Smooth muscle cell (in vitro differentiated cells): ENCODE results near the gene ZBTB39. TPM values are rescaled to one million over a fixed set of nuclear protein-coding genes. Genes with fewer than 3 reads are reported as not detected.

Experiments
- DNase-seq: peaks from one replicate; lab custom pipeline; 2025; ENCODE audit not compliant: unreplicated experiment; lab: John Stamatoyannopoulos, UW
- H2AFZ ChIP-seq: fragments of 200-600 bp; sonication (generic); 2 replicates; pipeline ENCODE4 v1.6.0; 2016; ENCODE audit warnings: antibody characterized with exemption, low read depth, mild to moderate bottlenecking
- H3F3A ChIP-seq: fragments of 200-600 bp; sonication (generic); 2 replicates; pipeline ENCODE4 v1.6.0; 2017; ENCODE audit warnings: antibody characterized with exemption, low read depth
- H3K27ac ChIP-seq: fragments of 200-600 bp; sonication (generic); 2 replicates; pipeline ENCODE4 v1.5.1; 2016; ENCODE audit warnings: low read depth, mild to moderate bottlenecking
- H3K27me3 ChIP-seq: fragments of 200-600 bp; sonication (generic); 2 replicates; pipeline ENCODE4 v1.6.1; 2016; ENCODE audit warnings: low read depth, mild to moderate bottlenecking
- H3K36me3 ChIP-seq: fragments of 200-600 bp; sonication (generic); 2 replicates; pipeline ENCODE4 v1.5.1; 2016; ENCODE audit warnings: low read depth
- H3K4me1 ChIP-seq: fragments of 200-600 bp; sonication (generic); 2 replicates; pipeline ENCODE4 v1.5.1; 2016; ENCODE audit warnings: low read depth
- H3K4me2 ChIP-seq: fragments of 200-600 bp; sonication (generic); 2 replicates; pipeline ENCODE4 v1.6.0; 2016; ENCODE audit warnings: mild to moderate bottlenecking
- H3K4me3 ChIP-seq: fragments of 200-600 bp; sonication (generic); 2 replicates; pipeline ENCODE4 v1.5.1; 2016; ENCODE audit warnings: mild to moderate bottlenecking
- H3K79me2 ChIP-seq: fragments of 200-600 bp; sonication (generic); 2 replicates; pipeline ENCODE4 v1.6.0; 2016; ENCODE audit warnings: low read depth, mild to moderate bottlenecking
- H3K9ac ChIP-seq: fragments of 200-600 bp; sonication (generic); 2 replicates; pipeline ENCODE4 v1.6.0; 2016; ENCODE audit warnings: low read depth
- H3K9me3 ChIP-seq: fragments of 200-600 bp; sonication (generic); replicated peaks from 2 replicates; pipeline ENCODE4 v1.5.1; 2016; ENCODE audit warnings: low read depth
- H4K20me1 ChIP-seq: fragments of 200-600 bp; sonication (generic); 2 replicates; pipeline ENCODE4 v1.6.0; 2016; ENCODE audit warnings: low read depth
- WGBS: methylation state at CpG from one replicate; pipeline ENCODE4 v1.1.7; 2016; ENCODE audit warnings: low lambda C conversion rate; 5-methylcytosine and 5-hydroxymethylcytosine counted together
- polyA plus RNA-seq: library from polyadenylated mRNA; unstranded; fragments of >200 nt; fragmentation: Nextera tagmentation; extraction: Ambion mirVana; gene quantifications from 2 replicates; pipeline ENCODE4 v1.2.1, GENCODE V29; 2016
- total RNA-seq: library from RNA; depleted of rRNA; stranded (reverse); fragments of >200 nt; gene quantifications from 2 replicates; pipeline ENCODE4 v1.2.3, GENCODE V29; 2014
- TF ChIP-seq, protein P1 (sequence below): fragments of 200-600 bp; sonication (generic); IDR thresholded peaks from 2 replicates; pipeline ENCODE4 v1.5.1; 2017; ENCODE audit warnings: borderline replicate concordance, mild to moderate bottlenecking, antibody characterized with exemption; ENCODE audit not compliant: insufficient read depth, poor library complexity, severe bottlenecking

Gene ZBTB39
- total and polyA plus RNA-seq, 2 experiments from 2014 or later, result 3.6 to 8.5 TPM

DNA sequence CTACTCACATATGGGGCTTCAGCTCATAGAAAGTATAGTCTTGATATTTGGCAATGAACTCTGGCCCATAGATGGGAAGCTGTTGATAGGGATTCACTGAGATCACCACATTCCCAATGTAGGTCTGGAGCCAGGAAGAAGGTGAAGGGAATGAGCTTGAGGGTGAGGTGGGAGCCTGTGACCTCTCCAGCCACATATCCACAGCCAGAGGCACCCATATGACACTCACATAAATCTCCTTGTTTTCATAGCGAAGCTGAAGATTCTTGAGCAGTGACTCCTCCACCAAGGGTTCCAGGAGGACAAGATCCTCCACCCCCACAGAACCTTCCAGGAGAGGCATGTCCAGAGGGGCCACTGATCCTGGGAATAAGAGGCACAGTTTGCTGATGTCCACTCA, 41.6 kb upstream of the ZBTB39 start:
- DNase-seq, result no peak

DNA sequence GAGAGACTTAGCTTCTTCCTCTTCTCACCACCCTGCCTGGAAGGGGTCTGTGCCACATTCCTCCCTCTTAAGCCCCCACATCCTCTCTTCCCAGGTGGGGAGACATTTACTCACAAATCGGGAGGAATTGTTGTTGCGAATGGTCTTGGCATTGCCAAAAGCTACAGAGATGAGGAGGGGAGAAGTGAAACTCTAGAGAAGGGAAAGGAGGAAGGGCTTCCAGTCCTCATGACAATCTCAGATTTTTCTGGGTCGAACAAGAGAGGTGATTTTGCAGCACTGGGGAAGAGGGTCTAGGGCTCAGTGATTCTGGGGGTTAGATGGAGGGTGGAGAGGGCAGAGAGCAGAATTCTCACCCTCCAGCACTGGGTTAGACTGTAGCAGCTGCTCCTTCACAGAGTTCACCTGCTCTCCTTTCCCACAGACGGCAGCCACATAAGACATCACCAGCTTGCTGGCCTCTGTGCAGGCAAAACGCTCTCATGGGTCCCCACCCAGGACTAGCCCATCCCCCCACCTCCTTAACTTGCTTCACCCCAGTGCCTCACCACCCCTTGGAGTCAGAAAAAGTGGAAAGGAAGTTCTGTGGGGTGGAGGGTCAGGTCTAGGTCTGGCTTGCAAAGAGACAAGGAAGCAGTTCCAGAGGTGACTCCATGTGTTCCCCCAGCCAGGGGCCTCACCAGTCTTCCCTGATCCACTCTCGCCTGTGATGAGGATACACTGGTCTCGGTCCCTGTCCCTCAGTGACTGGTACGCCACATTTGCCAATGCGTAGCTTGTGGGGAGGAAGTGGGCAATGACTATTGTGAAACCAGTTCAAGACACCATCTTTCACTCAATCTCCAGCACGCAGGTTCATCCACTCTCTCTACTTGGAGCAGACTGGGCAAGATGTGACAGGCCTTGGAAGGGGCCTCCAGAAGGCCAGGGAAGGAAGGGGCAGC, 40.9 kb upstream of the ZBTB39 start:
- Histone ChIP-seq H2AFZ (no peak overlapping the region), H3K27ac (no peak overlapping the region), H4K20me1 (no peaks in the 10 kb centered on the region), H3K9ac (no peak overlapping the region), H3K4me3 (no peak overlapping the region), H3K4me2 (no peak overlapping the region), H3K36me3 (no peaks in the 10 kb centered on the region), H3K27me3 (peaks cover 5% of the 10 kb centered on the region), H3K79me2 (no peaks in the 10 kb centered on the region), H3K9me3 (no peaks in the 10 kb centered on the region), H3F3A (peaks cover 6% of the 10 kb centered on the region), H3K4me1 (no peaks in the 10 kb centered on the region)
- 90% methylated on average over 10 of the region's 10 CpGs for WGBS
- TF ChIP-seq, protein P1, sequence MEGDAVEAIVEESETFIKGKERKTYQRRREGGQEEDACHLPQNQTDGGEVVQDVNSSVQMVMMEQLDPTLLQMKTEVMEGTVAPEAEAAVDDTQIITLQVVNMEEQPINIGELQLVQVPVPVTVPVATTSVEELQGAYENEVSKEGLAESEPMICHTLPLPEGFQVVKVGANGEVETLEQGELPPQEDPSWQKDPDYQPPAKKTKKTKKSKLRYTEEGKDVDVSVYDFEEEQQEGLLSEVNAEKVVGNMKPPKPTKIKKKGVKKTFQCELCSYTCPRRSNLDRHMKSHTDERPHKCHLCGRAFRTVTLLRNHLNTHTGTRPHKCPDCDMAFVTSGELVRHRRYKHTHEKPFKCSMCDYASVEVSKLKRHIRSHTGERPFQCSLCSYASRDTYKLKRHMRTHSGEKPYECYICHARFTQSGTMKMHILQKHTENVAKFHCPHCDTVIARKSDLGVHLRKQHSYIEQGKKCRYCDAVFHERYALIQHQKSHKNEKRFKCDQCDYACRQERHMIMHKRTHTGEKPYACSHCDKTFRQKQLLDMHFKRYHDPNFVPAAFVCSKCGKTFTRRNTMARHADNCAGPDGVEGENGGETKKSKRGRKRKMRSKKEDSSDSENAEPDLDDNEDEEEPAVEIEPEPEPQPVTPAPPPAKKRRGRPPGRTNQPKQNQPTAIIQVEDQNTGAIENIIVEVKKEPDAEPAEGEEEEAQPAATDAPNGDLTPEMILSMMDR, result no peak
- no peak for DNase-seq

More for the DNA sequence above, 41.6 kb upstream of the ZBTB39 start:
- peaks cover 3% of the 10 kb centered on the region for H3K27me3 ChIP-seq
- no peaks in the 10 kb centered on the region for H3K79me2 ChIP-seq
- H3K4me1 ChIP-seq, result no peaks in the 10 kb centered on the region
- no peak overlapping the region for H3K4me2 ChIP-seq
- no peaks in the 10 kb centered on the region for H3K9me3 ChIP-seq
- peaks cover 6% of the 10 kb centered on the region for H3F3A ChIP-seq
- WGBS, result 39% methylated on average over 1 of the region's 1 CpG
- H3K4me3 ChIP-seq, result no peak overlapping the region
- H3K27ac ChIP-seq, result no peak overlapping the region
- H3K9ac ChIP-seq, result no peak overlapping the region
- TF ChIP-seq, protein P1, result no peak
- H2AFZ ChIP-seq, result no peak overlapping the region
- H4K20me1 ChIP-seq, result no peaks in the 10 kb centered on the region
- H3K36me3 ChIP-seq, result no peaks in the 10 kb centered on the region

DNA sequence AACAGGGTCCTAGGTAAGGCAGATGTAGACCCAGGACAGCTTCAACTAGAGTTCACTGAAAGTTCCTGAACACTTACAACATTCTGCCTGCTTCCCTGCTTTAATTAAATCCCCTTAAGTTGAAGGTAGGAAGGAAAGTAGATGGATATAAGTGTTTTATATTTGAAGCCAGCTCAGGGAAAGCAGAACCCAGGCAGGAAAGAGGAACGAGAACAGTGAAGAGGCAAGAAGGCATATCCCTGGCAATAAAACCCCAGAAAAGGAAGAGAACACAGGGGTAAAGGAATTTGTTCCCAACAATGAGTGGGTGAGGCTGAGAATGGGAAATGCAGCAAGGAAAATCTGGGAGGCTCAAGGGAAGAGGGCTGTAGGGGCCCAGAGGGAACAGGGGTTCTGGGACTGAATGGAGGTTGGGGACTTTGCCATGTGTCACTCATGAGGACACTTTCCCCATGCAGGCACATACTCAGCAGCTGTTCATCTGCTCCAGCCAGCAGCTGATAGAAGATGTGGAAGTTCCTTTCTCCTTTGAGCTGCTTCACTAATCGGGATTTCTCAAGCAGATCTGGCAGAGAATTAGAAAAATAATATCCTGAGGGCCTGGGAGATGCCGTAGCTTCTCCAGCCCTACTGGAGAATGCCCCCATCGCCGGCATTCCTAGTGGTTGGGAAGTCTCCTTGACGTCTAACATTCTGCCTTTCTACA, 39.9 kb upstream of the ZBTB39 start:
- H3K27ac ChIP-seq, result no peak overlapping the region
- no peaks in the 10 kb centered on the region for H3K4me1 ChIP-seq
- H2AFZ ChIP-seq, result no peak overlapping the region
- peaks cover 11% of the 10 kb centered on the region for H3K27me3 ChIP-seq
- no peaks in the 10 kb centered on the region for H3K36me3 ChIP-seq
- H3K9ac ChIP-seq, result no peak overlapping the region
- no peaks in the 10 kb centered on the region for H4K20me1 ChIP-seq
- no peak overlapping the region for H3K4me2 ChIP-seq
- H3K9me3 ChIP-seq, result no peaks in the 10 kb centered on the region
- H3F3A ChIP-seq, result peaks cover 6% of the 10 kb centered on the region
- H3K4me3 ChIP-seq, result no peak overlapping the region
- DNase-seq, result no peak
- WGBS, result 72% methylated on average over 6 of the region's 6 CpGs
- H3K79me2 ChIP-seq, result no peaks in the 10 kb centered on the region
- TF ChIP-seq, protein P1, result no peak
